Activated naive CD4-positive, alpha-beta T cell treated with anti-CD3 and anti-CD28 coated beads for 36 hours (primary cell): ENCODE measurements around the gene STK32C. TPM values are rescaled to one million over a fixed set of nuclear protein-coding genes. Genes with fewer than 3 reads are reported as not detected.

Experiments
- CTCF ChIA-PET: fragments of 350-600 bp; sonication (Branson Sonifier 250); formaldehyde crosslinking; loops from one replicate; lab custom pipeline; 2021; ENCODE audit warnings: antibody characterized with exemption; lab: Charles Lee
- DNase-seq: peaks from one replicate; pipeline ENCODE4 v3.0.0-alpha.2; 2020
- H3K27ac Mint-ChIP-seq: one replicate; pipeline ENCODE4 v1.8.0; 2021; ENCODE audit warnings: mild to moderate bottlenecking, mixed read lengths
- H3K27me3 Mint-ChIP-seq: one replicate; pipeline ENCODE4 v1.8.0; 2021; ENCODE audit warnings: low read depth, mixed read lengths
- H3K36me3 Mint-ChIP-seq: one replicate; pipeline ENCODE4 v1.8.0; 2021; ENCODE audit warnings: low read depth, mixed read lengths
- H3K4me1 Mint-ChIP-seq: one replicate; pipeline ENCODE4 v1.8.0; 2021; ENCODE audit warnings: low read depth, mixed read lengths
- H3K4me3 Mint-ChIP-seq: one replicate; pipeline ENCODE4 v1.8.0; 2021; ENCODE audit warnings: mild to moderate bottlenecking, moderate library complexity, mixed read lengths
- H3K9me3 Mint-ChIP-seq: one replicate; pipeline ENCODE4 v1.8.0; 2021; ENCODE audit warnings: mixed read lengths
- intact Hi-C: fragments of 100-400 bp; cut with micrococcal nuclease; formaldehyde crosslinking; loops from one replicate; pipeline ENCODE4 v1.15.1; 2023
- total RNA-seq, 2 experiments: library from RNA; stranded (reverse); gene quantifications; one replicate each; pipeline ENCODE4 v1.2.3, GENCODE V29; 2021

Gene STK32C
- total RNA-seq, 2 experiments from 2014 or later: 16.5 to 16.6 TPM

DNA sequence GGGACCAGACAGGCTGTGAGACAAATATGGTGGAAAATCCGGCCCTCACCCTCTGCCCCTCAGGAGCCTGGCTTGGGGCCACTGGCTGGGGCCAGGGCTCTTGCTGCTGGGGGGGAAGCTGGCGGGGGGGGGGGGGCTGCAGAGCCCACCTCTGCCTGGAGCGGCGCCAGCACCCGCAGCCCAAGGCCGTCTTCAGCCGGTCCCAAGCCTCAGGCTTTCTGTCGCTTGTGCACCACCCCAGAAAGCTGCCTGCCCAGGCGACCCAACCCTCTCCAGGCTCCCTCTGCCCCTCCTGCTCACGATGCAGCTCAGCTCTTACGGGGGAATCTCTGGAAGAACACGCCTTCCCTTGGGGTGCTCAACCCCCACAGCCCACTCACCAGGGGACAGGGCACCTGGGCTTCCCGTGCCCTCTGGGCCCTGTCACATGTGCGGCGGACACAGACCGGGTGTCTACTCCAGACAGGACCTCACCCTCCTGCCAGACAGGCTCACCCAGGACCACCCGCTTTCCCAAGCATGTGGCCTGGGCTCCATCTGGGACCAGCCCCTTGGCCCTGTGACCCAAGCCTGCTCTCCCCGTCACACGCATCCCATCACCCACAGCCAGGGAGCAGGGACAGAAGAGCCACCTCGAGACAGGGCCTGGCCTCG lies 77.1 kb downstream of the STK32C start:
- Mint-ChIP-seq H3K4me1 (peaks cover 22% of the 10 kb centered on the region), H3K36me3 (no peaks in the 10 kb centered on the region), H3K4me3 (no peak overlapping the region), H3K9me3 (no peaks in the 10 kb centered on the region), H3K27ac (no peak overlapping the region), H3K27me3 (no peaks in the 10 kb centered on the region)
- DNase-seq: no peak
- intact Hi-C loops: loop anchor here (5.0 kb wide), 2 partner anchors 77 to 217 kb away; partner anchors contain the start of gene STK32C
- CTCF ChIA-PET: no interaction called here

DNA sequence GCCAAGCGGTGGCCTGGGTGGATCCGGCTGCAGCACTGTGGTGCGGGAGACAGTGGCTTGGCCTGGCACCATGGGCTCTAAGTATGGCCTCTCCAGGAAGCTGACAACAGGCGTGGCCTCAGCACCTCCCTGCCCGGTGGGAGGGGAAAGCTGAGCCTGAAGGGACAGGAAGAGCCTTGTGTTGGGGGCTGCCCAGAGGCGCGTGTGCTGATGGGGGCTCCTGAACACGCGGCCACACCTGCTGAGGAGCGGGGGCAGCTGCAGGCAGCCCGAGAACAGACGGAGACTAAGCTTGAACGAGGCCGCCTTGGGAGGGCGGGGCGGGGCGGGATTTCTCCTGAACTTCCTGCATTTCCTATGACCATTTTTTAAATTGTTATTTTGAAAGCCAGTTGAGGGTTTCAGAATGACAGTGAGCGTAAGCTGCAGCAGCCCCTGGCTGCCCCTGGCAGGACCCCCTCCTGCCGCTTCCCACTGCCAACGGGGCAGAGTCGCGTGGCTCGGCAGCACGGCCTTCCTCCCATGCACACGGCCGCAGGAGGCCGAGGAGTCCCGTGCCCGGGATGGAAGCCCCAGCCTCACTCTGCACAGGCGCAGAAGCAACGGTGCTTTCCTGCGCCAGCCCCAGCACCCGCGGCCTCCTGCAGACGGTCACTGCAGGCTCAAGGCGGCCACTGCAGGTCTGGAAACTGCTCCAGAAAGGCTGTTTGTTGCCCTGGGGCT lies 77.8 kb downstream of the STK32C start:
- H3K27me3 Mint-ChIP-seq: no peaks in the 10 kb centered on the region
- H3K36me3 Mint-ChIP-seq: no peaks in the 10 kb centered on the region
- H3K4me1 Mint-ChIP-seq: peaks cover 22% of the 10 kb centered on the region
- intact Hi-C loops: loop anchor here (5.0 to 10.0 kb wide), 3 partner anchors 65 to 217 kb away; partner anchors contain the start of gene STK32C
- CTCF ChIA-PET: no interaction called here
- H3K4me3 Mint-ChIP-seq: peak overlapping the region; percentile 53
- H3K27ac Mint-ChIP-seq: peak overlapping the region; percentile 73
- DNase-seq: peak; percentile 64
- no peaks in the 10 kb centered on the region for H3K9me3 Mint-ChIP-seq

- Mint-ChIP-seq H3K36me3 (no peaks in the 10 kb centered on the region), H3K4me1 (peaks cover 22% of the 10 kb centered on the region), H3K27ac (peak overlapping the region; percentile 25), H3K4me3 (no peak overlapping the region), H3K9me3 (no peaks in the 10 kb centered on the region), H3K27me3 (no peaks in the 10 kb centered on the region)
- intact Hi-C loops: loop anchor here (10.0 kb wide), 1 partner anchor 64 kb away; no protein-coding TSS in a partner anchor
- CTCF ChIA-PET: no interaction called here
- no peak for DNase-seq
These were observed 78.7 kb downstream of the STK32C start for GRCh38 chr10:132229096-132229495.

- Mint-ChIP-seq H3K4me1 (peaks cover 22% of the 10 kb centered on the region), H3K4me3 (no peak overlapping the region), H3K27me3 (no peaks in the 10 kb centered on the region), H3K9me3 (no peaks in the 10 kb centered on the region), H3K27ac (no peak overlapping the region), H3K36me3 (no peaks in the 10 kb centered on the region)
- no peak for DNase-seq
- CTCF ChIA-PET: no interaction called here
- intact Hi-C loops: loop anchor here (10.0 kb wide), 1 partner anchor 64 kb away; no protein-coding TSS in a partner anchor
These were observed 79.1 kb downstream of the STK32C start for GRCh38 chr10:132228616-132229015.

DNA sequence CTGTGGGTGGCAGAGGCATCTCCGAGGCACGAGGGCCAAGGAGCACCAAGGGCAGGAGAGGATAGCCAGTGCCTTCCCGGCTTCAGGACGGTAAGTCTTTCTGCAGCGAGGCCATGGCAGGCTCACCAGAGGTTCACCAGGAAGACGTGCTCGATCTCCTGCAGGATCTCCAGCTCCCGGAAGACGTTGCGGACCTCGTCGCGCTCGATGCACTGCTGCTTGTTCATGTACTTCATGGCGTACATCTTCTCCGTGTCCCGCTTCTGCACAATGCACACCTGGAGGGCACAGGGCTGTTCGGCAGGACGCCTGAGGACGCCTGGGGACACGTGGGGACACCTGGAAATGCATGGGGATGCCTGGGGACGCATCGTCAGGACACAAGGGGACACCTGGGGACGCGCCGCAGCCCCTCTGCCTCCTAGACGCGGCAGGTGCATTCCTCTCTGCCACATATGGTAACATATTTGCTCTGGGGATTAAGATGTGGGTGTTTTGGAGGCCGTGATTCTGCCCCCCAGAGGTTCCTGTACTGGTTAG lies 79.8 kb downstream of the STK32C start:
- Mint-ChIP-seq H3K4me1 (peaks cover 20% of the 10 kb centered on the region), H3K27ac (no peak overlapping the region), H3K36me3 (no peaks in the 10 kb centered on the region), H3K27me3 (no peaks in the 10 kb centered on the region), H3K4me3 (no peak overlapping the region), H3K9me3 (no peaks in the 10 kb centered on the region)
- CTCF ChIA-PET: no interaction called here
- intact Hi-C loops: loop anchor here (10.0 kb wide), 1 partner anchor 63 kb away; no protein-coding TSS in a partner anchor
- no peak for DNase-seq

DNA sequence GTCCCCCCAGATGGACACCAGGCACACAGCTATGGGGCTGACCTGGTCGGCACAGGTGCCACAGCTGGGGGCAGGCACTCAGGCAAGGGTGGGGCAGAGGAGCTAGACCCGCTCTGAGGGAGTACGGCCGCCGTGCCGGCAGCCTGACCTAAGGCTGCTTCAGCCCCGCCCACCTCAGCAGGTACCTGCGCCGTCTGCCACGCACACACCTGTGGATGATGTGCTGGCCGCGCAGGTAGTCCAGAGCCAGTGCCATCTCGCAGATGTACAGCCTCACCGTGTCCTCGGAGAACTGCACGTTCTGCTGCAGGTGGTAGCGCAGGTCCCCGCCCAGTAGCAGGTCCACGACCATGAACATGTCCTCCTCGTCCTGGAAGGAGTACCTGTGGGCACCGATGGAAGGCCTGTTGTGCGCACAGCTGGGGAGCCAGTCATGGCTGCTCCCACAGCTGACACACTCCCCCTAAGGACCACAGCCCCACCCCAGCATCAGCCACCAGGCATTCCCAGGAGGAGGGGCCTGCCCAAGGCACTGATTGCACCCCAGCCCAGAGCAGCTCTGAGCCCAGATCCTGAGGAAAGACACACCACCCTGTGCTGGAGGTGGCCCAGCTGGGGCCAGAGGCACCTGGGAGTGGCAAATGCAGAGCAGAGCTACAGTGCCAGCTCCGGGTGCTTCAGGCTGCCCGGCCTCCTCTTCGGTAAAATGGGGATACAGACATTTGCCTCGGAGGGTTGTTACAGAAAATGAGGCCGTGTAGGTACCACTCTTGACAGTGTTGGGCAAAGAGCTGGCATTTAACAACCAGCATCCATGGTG lies 81.0 kb downstream of the STK32C start:
- no peak overlapping the region for H3K27ac Mint-ChIP-seq
- intact Hi-C loops: loop anchor here (10.0 kb wide), 1 partner anchor 62 kb away; no protein-coding TSS in a partner anchor
- CTCF ChIA-PET: interaction anchor here (0.6 to 1.4 kb wide), 4 partner anchors 29 to 229 kb away, joined by 3 read pairs; no protein-coding TSS in a partner anchor
- no peak overlapping the region for H3K4me3 Mint-ChIP-seq
- DNase-seq: no peak
- H3K27me3 Mint-ChIP-seq: no peaks in the 10 kb centered on the region
- H3K9me3 Mint-ChIP-seq: no peaks in the 10 kb centered on the region
- no peaks in the 10 kb centered on the region for H3K36me3 Mint-ChIP-seq
- H3K4me1 Mint-ChIP-seq: peaks cover 11% of the 10 kb centered on the region

- intact Hi-C loops: loop anchor here (10.0 kb wide), 1 partner anchor 61 kb away; no protein-coding TSS in a partner anchor
- H3K27me3 Mint-ChIP-seq: no peaks in the 10 kb centered on the region
- no peak for DNase-seq
- CTCF ChIA-PET: interaction anchor here (0.6 to 1.4 kb wide), 3 partner anchors 30 to 230 kb away, joined by 3 read pairs; no protein-coding TSS in a partner anchor
- H3K4me1 Mint-ChIP-seq: peaks cover 9% of the 10 kb centered on the region
- H3K36me3 Mint-ChIP-seq: no peaks in the 10 kb centered on the region
- no peak overlapping the region for H3K27ac Mint-ChIP-seq
- H3K9me3 Mint-ChIP-seq: no peaks in the 10 kb centered on the region
- H3K4me3 Mint-ChIP-seq: no peak overlapping the region
These were observed 81.9 kb downstream of the STK32C start for GRCh38 chr10:132225849-132226205.

GRCh38 chr10:132225073-132225848 lies 82.5 kb downstream of the STK32C start:
- H3K36me3 Mint-ChIP-seq: no peaks in the 10 kb centered on the region
- DNase-seq: no peak
- intact Hi-C loops: loop anchor here (10.0 kb wide), 1 partner anchor 60 kb away; no protein-coding TSS in a partner anchor
- CTCF ChIA-PET: interaction anchor here (0.6 to 1.8 kb wide), 3 partner anchors 13 to 169 kb away, joined by 3 to 6 read pairs (median 3); no protein-coding TSS in a partner anchor
- H3K27me3 Mint-ChIP-seq: no peaks in the 10 kb centered on the region
- H3K4me1 Mint-ChIP-seq: peaks cover 7% of the 10 kb centered on the region
- H3K4me3 Mint-ChIP-seq: no peak overlapping the region
- no peaks in the 10 kb centered on the region for H3K9me3 Mint-ChIP-seq
- no peak overlapping the region for H3K27ac Mint-ChIP-seq

- H3K4me3 Mint-ChIP-seq: no peak overlapping the region
- H3K9me3 Mint-ChIP-seq: no peaks in the 10 kb centered on the region
- no peak overlapping the region for H3K27ac Mint-ChIP-seq
- H3K36me3 Mint-ChIP-seq: no peaks in the 10 kb centered on the region
- intact Hi-C loops: loop anchor here (5.0 to 10.0 kb wide), 2 partner anchors 60 to 148 kb away; no protein-coding TSS in a partner anchor
- peaks cover 3% of the 10 kb centered on the region for H3K4me1 Mint-ChIP-seq
- no peak for DNase-seq
- H3K27me3 Mint-ChIP-seq: no peaks in the 10 kb centered on the region
- CTCF ChIA-PET: interaction anchor here (0.6 to 2.8 kb wide), 6 partner anchors 13 to 223 kb away, joined by 3 to 10 read pairs (median 4); no protein-coding TSS in a partner anchor
These were observed 83.2 kb downstream of the STK32C start for GRCh38 chr10:132224343-132225072.

DNA sequence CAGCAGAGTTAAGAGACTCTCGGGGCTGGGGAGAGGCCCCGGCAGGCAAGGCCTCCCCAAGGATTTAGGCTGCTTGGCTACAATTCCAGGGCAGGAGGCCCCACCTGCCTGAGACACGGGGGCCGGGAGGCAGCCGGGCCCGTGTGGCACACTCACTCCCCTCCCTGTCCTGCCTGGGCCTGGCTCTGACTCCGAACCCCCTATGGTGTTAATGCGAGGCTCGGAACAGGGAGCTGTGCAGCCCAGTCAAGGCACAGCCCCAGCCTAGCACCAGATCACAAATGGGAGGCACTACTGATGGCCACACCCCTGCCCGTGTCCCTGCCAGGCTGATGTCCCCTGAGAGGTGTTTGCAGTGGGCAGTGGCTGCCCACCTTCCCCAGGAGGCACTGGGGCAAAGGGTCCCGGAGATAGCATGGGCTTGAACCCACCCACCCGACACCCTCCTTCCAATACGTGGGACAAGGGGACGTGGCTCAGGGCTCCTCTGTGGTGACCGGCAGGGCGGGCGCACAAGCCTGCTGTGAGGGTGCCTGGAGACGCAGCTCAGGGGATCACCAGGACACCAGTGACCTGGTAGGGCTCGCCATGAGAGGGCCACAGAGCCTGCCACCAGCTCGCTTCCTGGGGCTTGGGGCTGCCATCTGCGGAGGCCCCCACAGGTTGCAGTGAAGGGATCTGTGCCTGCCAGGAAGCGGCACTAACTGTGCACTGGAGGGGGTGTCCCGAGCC lies 84.0 kb downstream of the STK32C start:
- Mint-ChIP-seq H3K4me1 (no peaks in the 10 kb centered on the region), H3K9me3 (no peaks in the 10 kb centered on the region), H3K36me3 (peaks cover 2% of the 10 kb centered on the region), H3K4me3 (no peak overlapping the region), H3K27me3 (no peaks in the 10 kb centered on the region), H3K27ac (no peak overlapping the region)
- intact Hi-C loops: loop anchor here (1.0 to 10.0 kb wide), 4 partner anchors 59 to 230 kb away; no protein-coding TSS in a partner anchor
- CTCF ChIA-PET: interaction anchor here (0.8 to 2.8 kb wide), 7 partner anchors 9 to 223 kb away, joined by 3 to 10 read pairs (median 3); no protein-coding TSS in a partner anchor
- DNase-seq: no peak
